GM21723 (cell line): ENCODE measurements around the gene PTMA.
"Not testable (repeated sequence)": the region's sequence is repeated elsewhere in the genome, so short reads cannot be mapped to it uniquely, and the experiment has no call there.

ENCODE experiments used
- ATAC-seq: cut with Tn5 transposase; IDR thresholded peaks from one replicate; pipeline ENCODE4 v1.9.1; 2021; ENCODE audit warnings: mild to moderate bottlenecking, moderate library complexity; ENCODE audit not compliant: unreplicated experiment

PTMA gene

DNA sequence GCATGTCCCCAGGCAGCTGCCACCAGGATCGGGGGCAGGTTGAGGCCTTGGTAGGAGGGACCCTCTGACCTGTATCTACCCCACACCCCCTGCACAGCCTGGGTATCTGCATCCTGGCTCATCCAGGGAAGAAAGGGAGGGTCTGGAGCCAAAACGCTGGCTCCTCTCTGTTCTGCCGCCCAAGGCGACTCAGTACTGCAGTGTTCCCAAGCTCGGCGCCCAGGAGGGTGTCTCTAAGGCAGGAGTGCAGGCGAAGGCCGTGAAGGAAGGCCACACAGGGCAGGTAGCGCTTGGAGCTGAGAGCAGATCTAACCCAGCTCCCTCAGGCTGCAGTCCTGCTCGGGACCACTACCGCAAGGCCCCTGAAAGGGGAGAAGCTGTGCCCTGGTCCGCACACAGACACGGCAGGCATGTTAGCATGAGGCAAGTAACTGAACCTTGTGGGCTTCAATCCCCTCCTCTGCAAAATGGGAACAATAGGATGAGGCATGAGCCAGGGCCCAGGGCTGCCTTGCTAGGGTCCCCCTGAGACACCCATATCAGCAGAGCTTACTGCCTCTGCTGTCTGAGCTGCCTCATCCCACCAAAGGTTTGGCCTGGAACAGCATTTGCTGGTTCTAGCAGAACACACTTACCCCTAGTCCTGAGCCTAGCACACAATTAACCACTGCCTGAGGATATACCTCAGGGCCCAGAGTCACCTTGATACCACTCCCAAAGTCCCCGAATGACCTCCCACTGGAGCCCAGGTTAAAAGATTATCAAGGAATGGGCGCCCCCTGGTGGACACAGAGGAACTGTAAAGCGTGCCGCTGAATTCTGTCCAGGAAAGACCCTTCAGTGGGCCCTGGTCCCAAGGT lies 6.5 kb downstream of the PTMA start:
- no peak for ATAC-seq

DNA sequence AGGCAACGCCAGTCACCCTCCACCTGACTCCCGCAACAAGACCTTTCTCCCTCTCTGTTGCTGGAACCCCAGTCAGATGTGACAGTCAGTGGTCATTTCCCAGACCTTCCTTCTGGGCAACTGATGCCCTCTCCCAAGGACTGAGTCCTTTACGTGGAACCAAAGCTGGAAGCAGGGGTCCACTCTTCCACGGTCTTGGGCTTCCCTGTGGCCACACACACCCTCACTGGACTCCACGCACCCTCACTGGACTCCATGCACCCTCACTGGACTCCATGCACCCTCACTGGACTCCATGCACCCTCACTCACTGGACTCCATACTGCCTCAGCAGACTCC lies 7.1 kb downstream of the PTMA start:
- no peak for ATAC-seq

DNA sequence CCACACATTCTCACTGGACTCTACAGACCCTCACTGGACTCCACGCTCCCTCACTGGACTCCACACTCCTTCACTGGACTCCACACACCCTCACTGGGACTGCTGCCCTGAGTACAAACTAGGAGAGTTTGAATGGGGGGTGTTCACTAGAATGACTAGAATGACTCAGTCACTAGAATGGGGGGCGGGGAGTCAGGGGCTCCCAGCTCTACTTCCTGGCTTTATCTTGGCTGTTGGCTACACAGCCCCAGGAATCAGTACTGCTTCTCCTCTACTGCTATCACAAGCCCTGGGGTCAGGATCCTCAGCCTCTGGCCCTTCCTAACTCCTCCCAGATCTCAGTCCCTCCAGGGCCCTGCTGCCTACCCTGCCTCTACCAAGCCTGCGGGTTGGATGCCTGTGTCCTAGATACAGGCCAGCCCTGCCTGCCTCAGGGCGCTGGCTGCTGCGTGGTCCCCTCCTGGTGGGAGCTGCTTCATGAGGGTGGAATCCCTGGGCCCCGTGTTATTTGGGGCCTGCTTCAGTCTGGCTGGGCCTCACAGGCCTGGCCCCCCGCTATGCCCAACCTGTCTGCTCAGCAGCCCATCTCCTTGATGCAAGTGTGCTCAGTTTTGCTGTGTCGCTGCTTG lies 7.8 kb downstream of the PTMA start:
- ATAC-seq, result no peak

DNA sequence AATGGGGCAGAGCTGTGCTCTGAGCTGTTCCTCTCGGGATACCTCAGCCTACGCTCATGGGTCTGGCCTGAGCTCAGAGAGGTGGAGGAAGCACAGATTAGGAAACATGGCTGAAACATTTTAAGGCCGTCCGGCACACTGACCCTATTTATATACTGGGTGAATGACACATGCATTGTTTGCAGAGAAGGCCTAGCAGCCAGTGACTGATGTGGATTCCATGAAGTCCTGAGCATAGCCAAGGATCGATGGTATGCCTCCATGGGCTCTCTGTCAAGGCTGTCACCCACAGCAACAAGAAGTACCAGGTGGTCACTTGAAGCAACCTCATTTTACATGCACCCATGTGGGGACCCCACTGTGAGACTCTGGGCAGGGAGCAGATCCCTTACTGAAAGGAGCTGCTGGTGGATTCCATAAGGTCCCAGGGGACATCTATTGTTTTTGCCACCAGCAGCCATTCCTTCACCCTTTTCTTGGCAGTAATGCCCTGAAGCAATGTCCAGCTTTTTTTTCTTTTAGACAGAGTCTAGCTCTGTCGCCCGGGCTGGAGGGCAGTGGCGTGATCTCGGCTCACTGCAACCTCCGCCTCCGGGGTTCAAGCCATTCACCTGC lies 8.4 kb downstream of the PTMA start:
- no peak for ATAC-seq

DNA sequence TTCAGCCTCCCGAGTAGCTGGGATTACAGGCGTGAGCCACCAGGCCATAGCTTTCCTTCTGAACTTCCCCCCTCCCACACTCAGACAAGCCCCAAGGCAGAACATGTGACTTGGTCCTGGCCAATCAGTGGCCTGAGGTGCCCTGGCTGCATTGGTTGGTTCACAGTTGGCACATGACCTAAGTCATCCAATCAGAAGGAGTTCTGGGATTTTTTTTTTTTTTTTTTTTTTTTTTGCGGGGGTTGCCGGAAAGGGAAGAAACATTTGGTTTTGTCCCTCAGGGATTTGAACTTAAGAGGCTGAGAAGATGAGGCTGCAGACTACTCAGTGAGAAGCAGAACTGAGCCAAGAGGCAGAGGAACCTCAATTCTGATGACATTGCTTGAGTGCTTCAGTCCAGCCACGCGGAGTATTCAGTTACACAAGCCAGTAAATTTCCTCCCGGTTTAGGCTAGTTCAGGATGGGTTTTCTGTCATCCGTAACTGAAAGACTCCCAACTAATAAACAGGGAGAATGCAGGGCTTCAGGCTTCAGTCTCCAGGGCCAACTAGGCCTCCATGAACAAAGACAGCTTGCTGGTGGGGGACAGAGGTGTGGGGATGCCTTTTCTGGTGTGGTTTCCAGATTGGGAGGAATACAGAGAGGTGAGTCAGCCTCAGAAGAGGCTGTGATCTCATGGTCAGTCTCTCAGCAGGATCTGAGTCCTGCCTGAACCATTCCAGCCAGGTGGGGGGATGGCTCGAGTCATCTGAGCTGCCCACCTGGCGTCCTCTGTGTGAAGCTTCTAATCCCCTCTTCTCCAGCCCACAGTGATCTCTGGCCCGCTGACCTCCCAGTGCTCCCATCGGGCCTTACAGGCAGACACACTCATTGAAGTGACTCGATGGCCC lies 9.2 kb downstream of the PTMA start:
- ATAC-seq, result no peak

DNA sequence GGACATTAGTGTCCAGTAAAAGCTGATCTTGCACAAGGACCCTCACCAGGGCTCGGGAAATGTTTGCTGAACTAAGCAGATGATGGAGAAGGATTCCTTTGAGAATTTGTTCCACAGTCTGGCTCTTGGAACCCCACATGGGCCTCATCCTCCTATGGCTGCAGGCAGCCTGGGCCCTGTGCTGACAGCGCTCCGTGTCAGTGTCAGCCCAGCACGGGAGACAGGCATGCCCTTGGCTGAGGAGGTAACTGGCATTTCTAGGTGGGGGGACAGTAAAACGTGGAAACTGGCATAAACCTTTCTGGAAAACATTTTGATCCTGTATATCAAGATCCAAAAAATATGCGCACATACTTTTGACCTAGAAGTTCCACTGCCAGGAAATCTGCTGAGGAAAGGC lies 10.5 kb downstream of the PTMA start:
- ATAC-seq, result no peak

DNA sequence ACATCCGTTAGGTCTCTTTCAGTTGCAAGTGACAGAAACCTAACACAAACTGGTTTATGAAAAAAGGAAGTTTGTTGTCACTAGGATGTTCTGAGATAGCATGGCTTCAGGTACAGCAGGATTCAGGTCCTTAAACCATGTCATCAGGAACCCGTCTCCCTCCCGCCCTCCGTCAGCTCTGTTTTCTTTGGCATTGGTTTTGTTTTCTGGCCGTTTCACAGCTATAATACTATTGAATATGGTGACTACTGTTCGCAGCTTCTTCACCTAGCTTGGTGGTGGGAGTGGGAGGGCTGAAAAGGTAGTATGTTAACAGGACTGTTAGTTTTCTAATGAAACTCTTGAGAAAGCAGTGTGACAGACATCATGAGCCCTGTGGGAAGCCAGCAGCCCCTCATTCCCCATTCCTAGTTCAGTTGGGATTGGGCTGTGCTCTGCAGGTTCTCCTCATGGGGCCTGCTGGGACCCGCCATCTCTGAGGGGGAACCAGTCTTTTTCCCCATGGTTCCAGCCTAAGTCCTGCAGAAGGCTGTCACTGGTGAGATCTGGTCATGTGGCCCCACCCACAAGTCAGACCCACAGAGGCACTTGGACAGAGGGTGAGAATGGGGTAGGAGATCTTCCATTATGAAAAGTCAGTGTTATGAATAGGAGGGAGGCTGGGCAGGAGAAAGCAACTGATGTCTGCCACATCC lies 12.1 kb downstream of the PTMA start:
- no peak for ATAC-seq

DNA sequence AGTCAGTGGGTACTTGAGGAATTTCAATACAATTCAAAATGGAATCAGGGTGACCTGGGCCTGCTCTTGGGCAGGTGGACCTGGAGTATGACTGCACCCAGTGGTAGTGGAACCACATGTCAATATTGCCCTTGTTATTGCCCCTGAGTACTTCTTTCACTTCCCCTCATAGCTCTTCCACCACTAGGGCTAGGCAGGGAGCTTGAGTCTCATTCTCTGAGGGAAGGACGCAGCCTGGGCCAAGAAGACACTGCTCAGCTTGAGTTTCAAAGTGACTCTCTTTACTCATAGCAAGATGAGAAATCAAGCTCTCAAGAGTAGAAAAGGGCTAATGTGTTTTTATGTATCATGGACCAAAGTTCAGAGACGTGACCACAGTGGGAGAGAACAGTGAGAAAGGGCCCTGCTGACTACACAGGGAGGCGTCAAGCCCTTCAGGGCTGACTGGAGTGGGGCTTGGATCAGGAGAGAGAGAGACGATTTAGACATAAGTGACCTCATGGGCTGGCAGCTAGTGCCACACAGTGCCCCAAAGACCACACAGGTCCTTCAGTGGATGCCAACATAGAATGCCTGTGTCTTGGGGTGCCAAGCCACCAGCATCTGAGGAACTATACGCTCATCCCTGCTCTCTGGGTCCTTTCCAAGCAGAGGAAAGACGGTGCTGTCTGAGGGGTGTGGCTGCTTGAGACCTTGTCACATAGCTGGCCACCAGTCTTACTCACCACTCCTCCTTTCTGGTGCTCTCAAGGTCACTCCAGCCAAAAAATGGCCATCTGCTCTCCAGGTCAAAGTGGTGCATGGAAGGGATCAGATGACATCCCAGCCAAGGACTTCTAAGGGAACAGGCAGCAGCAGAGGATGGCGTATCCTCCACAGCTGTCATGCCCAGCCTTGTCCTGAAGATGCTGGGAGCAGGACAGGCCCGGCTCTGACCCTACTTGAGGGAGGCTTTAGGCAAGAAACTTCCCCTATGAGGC lies 13.0 kb downstream of the PTMA start:
- peak; percentile 79 for ATAC-seq

DNA sequence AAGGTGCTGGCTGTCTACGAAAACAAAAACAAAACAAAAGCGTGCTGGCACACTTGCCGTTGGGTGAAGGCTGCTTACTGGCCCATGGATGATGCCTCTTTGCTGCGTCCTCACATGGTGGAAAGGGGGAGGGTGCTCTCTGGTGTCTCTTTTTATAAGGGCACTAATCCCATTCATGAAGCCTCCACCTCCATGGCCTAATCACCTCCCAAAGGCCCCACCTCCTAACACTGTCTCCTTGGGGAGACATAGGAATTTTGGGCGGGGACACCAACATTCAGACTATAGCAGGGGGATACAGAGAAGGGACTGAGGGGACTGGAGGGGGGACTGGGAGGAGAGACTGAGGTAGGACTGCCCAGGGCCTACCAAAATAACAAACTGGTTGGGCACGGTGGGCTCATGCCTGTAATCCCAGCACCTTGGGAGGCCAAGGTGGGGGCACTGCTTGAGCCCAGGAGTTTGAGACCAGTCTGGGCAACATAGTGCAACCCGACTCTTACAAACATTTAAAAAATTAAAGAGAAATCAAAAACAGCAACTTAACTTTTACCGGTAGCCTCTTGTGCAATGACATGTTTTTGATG lies 14.5 kb downstream of the PTMA start:
- ATAC-seq, result no peak

DNA sequence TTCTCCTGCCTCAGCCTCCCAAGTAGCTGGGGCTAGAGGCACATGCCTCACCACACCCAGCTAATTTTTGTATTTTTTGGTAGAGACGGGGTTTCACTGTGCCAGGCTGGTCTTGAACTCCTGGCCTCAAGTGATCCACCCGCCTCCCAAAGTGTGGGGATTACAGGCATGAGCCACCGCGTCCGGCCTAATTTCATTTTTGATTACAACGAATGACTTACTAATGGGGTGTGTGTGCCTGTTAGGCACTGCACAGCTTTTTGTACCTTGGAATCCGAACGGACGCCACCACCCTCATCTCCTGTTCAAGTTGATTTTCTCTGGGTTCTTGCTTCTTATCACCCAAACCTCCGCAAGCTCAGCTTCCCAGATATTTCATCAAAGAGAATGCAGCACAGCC lies 17.2 kb downstream of the PTMA start:
- ATAC-seq, result no peak

DNA sequence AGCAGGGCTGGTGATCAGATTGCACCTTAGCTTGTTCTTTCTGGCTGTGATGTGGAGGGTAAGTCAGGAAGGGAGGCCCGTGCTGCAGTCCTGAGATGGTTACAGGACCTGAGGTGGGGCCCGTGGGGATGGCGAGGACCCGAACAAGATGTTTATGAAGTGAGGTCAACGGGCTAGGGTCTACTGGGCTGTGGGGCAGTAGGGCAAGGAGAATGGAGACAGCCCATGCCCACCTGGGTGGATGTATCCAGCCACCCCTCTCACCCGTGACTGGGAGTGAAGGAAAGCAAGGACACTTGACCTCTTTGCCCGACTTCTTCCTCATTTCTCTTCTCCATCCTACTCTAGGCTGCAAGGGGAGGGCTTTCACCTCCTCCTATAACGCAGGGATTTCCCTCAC lies 18.0 kb downstream of the PTMA start:
- ATAC-seq, result no peak

DNA sequence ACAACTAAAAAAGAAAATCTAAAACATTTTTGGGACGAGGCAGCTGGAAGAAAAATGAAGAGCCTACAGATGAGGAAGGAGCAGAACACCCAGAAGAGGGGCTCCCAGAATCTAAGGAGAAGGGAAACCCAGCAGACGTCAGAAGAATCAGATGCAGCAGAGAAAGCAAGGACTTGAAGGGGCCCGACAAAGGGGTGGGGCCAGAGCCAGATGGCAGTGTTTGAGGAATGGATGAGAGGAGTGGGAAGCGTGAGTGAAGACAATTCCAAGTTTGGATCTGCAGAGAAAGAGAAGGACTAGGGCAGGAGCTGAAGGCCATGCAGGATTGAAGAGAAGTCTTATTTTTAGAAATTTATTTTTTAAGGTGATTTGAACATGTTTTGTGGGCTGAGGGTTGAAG lies 19.3 kb downstream of the PTMA start:
- ATAC-seq, result no peak

DNA sequence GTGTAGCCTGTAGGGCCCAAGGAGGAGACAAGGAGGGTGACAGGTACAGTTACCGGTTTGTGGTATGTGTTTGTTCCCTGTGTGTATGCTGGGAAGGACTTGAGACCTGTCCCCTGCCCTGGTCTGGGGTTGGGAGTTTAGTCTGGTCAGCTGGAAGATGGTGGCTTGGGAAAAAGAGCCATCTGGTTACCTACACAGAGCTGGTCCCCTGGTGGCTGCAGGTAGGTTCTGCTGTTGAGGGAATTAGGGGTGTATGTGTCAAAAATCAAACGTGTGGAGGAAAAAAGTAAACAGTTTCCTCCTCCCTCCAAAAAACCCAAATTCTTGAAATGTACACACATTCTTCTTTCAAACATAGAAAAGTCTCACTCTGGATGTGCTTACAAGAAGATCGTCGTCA lies 24.3 kb downstream of the PTMA start:
- ATAC-seq, result no peak

DNA sequence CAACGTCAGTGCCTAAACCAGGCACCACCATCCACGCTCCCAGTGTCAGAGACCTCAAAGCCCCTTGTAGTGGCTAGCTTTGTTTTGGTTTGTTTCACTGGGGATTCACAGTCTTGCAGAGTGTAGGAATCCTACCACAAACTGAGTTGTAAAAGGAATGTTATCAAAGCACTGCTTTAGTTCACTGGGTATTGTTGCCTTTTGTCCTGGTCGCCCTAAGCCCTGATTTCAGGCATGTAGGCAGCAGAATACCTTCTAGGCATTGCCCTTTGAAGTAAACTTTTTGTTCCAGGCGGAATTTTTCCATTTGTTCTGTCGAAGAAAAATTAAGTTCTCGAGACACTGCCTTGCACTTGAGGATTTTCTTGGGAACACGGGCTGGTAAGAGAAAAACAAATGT lies 29.4 kb downstream of the PTMA start:
- ATAC-seq, result no peak

DNA sequence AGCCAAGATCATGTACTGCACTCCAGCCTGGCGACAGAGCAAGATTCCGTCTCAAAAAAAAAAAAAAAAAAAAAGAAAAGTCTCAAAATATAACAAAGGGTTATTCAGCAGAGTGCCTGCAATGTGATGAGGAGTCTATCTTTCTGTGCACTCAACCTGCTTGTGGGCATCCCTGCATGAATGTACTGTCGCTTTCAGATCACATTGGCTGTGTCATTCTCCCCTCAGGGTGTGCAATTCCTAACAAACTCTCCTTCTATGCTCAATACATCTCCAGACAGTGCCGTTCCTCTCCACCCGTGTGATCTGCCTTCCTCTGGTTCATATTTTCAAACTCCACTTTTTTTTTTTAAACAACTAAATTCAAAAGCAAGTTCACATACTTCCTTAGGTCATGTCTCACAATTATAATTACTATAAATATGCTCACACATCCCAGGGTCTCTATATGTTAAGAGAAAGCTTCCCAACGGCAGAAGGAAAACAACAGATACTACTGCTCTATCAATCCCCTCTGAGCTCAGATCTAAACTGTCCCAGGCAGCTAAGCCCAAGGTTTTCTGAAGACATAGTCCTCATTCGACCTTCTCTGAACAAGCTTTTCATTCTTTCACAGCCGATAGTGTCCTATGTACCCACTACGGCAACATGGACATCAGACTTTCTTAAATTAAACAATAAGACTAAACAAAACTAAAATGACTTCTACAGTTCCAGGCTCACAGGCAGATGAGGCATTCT lies 35.2 kb downstream of the PTMA start:
- no peak for ATAC-seq

DNA sequence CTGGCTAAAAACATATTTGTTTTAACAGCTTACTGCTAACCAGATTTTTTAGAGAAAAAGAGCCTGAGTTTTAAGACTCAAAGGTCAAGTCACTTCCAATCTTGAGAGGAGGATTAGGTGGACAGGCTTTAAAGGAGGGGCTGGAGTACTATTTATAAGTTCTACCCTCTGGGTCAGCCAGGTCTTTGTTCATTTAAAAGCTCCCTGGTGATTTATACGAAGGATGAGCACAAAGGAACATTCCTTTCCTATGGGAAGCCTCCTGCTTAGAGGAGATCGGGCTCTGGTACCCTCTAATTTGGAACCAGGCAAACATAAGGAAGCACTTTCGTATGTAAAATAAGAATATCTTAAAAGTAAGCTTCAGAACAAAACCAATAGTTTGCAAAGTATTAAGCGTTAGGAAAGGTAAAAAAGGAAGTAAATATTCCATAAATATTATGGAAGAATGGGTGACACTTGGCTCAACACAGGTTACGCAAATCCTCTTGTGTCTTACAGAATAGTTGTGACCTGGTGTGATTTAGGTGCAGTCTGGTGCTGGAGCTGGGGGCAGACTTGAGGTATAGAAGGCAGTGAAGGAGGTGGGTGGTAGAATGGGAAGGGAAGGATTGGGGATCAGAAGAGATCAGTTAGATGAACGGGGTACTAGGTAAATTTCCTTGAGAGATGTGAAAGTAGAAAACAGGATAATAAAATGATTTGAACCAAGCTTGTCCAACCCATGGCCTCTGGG lies 37.1 kb downstream of the PTMA start:
- no peak for ATAC-seq

DNA sequence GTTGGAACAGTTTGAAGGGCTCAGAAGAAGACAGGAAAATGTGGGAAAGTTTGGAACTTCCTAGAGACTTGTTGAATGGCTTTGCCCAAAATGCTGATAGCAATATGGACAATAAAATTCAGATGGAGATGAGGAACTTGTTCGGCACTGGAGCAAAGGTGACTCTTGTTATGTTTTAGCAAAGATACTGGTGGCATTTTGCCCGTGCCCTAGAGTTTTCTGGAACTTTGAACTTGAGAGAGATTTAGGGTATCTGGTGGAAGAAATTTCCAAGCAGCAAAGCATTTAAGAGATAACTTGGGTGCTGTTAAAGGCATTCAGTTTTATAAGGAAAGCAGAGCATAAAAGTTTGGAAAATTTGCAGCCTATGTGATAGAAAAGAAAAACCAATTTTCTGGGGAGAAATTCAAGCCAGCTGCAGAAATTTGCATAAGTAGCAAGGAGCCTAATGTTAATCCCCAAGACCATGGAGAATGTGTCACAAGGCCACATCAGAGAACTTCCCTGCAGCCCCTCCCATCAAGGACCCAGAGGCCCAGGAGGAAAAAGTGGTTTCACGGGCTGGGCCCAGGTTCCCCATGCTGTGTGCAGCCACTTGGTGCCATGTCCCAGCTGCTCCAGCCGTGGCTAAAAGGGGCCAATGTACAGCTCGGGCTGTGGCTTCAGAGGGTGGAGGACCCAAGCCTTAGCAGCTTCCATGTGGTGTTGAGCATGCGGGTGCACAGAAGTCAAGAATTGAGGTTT lies 40.0 kb downstream of the PTMA start:
- ATAC-seq, result not testable (repeated sequence)
